Uterus (tissue), 4 donors: ENCODE measurements around the gene ATP11A. TPM values are rescaled to one million over a fixed set of nuclear protein-coding genes. Genes with fewer than 3 reads are reported as not detected.
A peak's percentile ranks its signal among the peaks of the same experiment; 100 is the strongest.

Experiments
- DNase-seq, 2 donors: peaks; one replicate each; pipeline ENCODE4 v3.0.0-alpha.2; 2019 to 2020
- H3K27ac ChIP-seq, 2 donors: fragments of 200-600 bp; sonication (generic); 1 replicate in 1 of 2; 2 replicates in 1 of 2; pipeline ENCODE4 v1.5.1; 2016 to 2018
- H3K27me3 ChIP-seq, 2 donors: fragments of 200-600 bp; sonication (generic); one replicate each; pipeline ENCODE4 v1.5.1; 2018 to 2019; ENCODE audit warnings: control low read depth in 1 of 2
- H3K36me3 ChIP-seq, 2 donors: fragments of 200-600 bp; sonication (generic); one replicate each; pipeline ENCODE4 v1.5.1; 2019; ENCODE audit warnings: control low read depth in 1 of 2
- H3K4me1 ChIP-seq, 2 donors: fragments of 200-600 bp; sonication (generic); one replicate each; pipeline ENCODE4 v1.5.1; 2018 to 2019; ENCODE audit warnings: control low read depth in 1 of 2
- H3K4me3 ChIP-seq, 2 donors: fragments of 200-600 bp; sonication (generic); 1 replicate in 1 of 2; 2 replicates in 1 of 2; pipeline ENCODE4 v1.5.1; 2018 to 2019; ENCODE audit warnings: mild to moderate bottlenecking in 1 of 2
- H3K9me3 ChIP-seq, 2 donors: fragments of 200-600 bp; sonication (generic); one replicate each; pipeline ENCODE4 v1.5.1; 2019; ENCODE audit warnings: control low read depth in 1 of 2
- POLR2A ChIP-seq, 2 donors: fragments of 450-650 bp; IDR thresholded peaks; one replicate each; pipeline ENCODE4 v1.6.1; 2016; ENCODE audit warnings: antibody characterized with exemption in 2 of 2, mild to moderate bottlenecking in 1 of 2, moderate library complexity in 1 of 2
- intact Hi-C: fragments of 100-400 bp; cut with DNase I; formaldehyde crosslinking; loops from one replicate; pipeline ENCODE4 v1.15.1; 2023; ENCODE audit warnings: low total_unique reads
- total RNA-seq, 4 donors: library from RNA; depleted of rRNA in 3 of 4; stranded (reverse); fragments of >200 nt in 3 of 4; gene quantifications; one replicate each; pipeline versions ENCODE4 v1.1.0 to v1.2.4, GENCODE V29; 2014 to 2023
- TF ChIP-seq, protein P1 (sequence below), 4 experiments: fragments of 200-600 bp in 2 of 4; fragments of 450-650 bp in 2 of 4; sonication (generic) in 2 of 4; IDR thresholded peaks; one replicate each; pipeline ENCODE4 v1.5.1; 2016 to 2019; ENCODE audit warnings: antibody characterized with exemption in 4 of 4, mild to moderate bottlenecking in 2 of 4, moderate library complexity in 1 of 4
- donor health status: DM: yes; HTN: yes; CAD: no.

Gene ATP11A
- total RNA-seq, 4 donors from 2014 or later: 12.8 to 149 (median 22.8) TPM

GRCh38 chr13:112885242-112885781 lies 195.5 kb downstream of the ATP11A start:
- intact Hi-C loops: no loop called here
- no peaks in the 10 kb centered on the region for H3K4me1 ChIP-seq
- TF ChIP-seq, protein P1, sequence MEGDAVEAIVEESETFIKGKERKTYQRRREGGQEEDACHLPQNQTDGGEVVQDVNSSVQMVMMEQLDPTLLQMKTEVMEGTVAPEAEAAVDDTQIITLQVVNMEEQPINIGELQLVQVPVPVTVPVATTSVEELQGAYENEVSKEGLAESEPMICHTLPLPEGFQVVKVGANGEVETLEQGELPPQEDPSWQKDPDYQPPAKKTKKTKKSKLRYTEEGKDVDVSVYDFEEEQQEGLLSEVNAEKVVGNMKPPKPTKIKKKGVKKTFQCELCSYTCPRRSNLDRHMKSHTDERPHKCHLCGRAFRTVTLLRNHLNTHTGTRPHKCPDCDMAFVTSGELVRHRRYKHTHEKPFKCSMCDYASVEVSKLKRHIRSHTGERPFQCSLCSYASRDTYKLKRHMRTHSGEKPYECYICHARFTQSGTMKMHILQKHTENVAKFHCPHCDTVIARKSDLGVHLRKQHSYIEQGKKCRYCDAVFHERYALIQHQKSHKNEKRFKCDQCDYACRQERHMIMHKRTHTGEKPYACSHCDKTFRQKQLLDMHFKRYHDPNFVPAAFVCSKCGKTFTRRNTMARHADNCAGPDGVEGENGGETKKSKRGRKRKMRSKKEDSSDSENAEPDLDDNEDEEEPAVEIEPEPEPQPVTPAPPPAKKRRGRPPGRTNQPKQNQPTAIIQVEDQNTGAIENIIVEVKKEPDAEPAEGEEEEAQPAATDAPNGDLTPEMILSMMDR (IDR thresholded peaks at IDR 0.05): no peak
- TF ChIP-seq POLR2A (IDR thresholded peaks at IDR 0.05): no peak
- no peaks in the 10 kb centered on the region for H3K27me3 ChIP-seq
- H3K36me3 ChIP-seq: no peaks in the 10 kb centered on the region
- no peak overlapping the region for H3K4me3 ChIP-seq
- peak overlapping the region in 1 of 2 donors; percentile 11 for H3K27ac ChIP-seq
- no peak for DNase-seq
- no peaks in the 10 kb centered on the region for H3K9me3 ChIP-seq

GRCh38 chr13:112885782-112886268 lies 196.0 kb downstream of the ATP11A start:
- Histone ChIP-seq H3K27ac (peak overlapping the region in 1 of 2 donors; percentile 11), H3K4me3 (no peak overlapping the region), H3K9me3 (no peaks in the 10 kb centered on the region), H3K4me1 (no peaks in the 10 kb centered on the region), H3K36me3 (no peaks in the 10 kb centered on the region), H3K27me3 (no peaks in the 10 kb centered on the region)
- peak; percentile 65 to 70 for DNase-seq
- intact Hi-C loops: no loop called here
- TF ChIP-seq, protein P1 (IDR thresholded peaks at IDR 0.05): no peak
- TF ChIP-seq POLR2A (IDR thresholded peaks at IDR 0.05): no peak

DNA sequence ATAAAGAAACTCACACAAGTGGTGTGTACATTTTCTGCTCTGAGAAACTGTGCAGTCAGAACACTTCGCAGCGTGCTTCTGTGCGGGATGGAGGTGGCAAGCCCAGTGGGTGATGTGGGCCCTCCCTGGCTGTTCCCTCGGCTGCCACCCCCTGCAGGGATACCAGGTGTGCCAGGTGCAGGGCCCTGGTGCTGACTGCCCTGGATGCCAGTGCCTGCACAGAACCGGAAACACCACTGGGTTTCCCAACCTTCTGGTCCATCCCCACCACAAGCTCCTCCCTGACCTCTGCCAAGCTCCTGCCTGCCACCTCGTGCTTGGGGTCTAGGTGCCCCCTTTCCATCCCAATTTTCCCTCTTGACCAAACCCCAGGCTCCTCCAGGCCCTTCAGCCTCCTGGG lies 197.3 kb downstream of the ATP11A start:
- intact Hi-C loops: no loop called here
- Histone ChIP-seq H3K36me3 (no peaks in the 10 kb centered on the region), H3K4me3 (no peak overlapping the region), H3K27ac (no peak overlapping the region), H3K4me1 (no peaks in the 10 kb centered on the region), H3K9me3 (no peaks in the 10 kb centered on the region), H3K27me3 (no peaks in the 10 kb centered on the region)
- DNase-seq: no peak
- TF ChIP-seq, protein P1 (IDR thresholded peaks at IDR 0.05): no peak
- no peak for TF ChIP-seq POLR2A (IDR thresholded peaks at IDR 0.05)

DNA sequence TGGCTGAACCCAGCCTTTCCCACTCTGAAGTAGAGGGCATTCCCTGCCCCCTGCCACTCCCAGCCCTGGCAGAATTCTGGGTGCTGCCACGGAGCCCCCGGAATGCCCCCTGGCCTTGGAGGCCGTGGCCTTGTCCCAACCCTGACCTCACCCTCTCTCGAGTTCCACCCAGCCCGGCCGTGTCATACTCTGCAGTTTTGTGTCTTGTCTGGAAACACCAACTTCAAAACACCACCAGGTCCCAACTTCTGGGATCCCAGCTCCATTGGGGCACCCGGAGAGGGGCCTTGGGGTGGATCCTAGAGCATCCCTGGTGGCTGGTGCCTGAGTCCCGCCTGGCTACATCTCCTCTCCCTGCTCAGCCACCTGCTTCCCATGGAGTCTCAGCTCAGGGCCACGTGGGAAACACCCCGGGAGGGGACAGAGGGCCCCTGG lies 197.7 kb downstream of the ATP11A start:
- H3K4me1 ChIP-seq: no peaks in the 10 kb centered on the region
- intact Hi-C loops: no loop called here
- H3K27ac ChIP-seq: no peak overlapping the region
- no peaks in the 10 kb centered on the region for H3K27me3 ChIP-seq
- H3K4me3 ChIP-seq: no peak overlapping the region
- H3K9me3 ChIP-seq: no peaks in the 10 kb centered on the region
- no peak for TF ChIP-seq POLR2A (IDR thresholded peaks at IDR 0.05)
- TF ChIP-seq, protein P1 (IDR thresholded peaks at IDR 0.05): no peak
- H3K36me3 ChIP-seq: no peaks in the 10 kb centered on the region
- no peak for DNase-seq

GRCh38 chr13:112888238-112889111 lies 198.6 kb downstream of the ATP11A start:
- Histone ChIP-seq H3K9me3 (no peaks in the 10 kb centered on the region), H3K4me1 (no peaks in the 10 kb centered on the region), H3K27me3 (no peaks in the 10 kb centered on the region), H3K27ac (no peak overlapping the region), H3K36me3 (no peaks in the 10 kb centered on the region), H3K4me3 (no peak overlapping the region)
- DNase-seq: no peak
- intact Hi-C loops: no loop called here
- TF ChIP-seq, protein P1 (IDR thresholded peaks at IDR 0.05): no peak
- TF ChIP-seq POLR2A (IDR thresholded peaks at IDR 0.05): no peak
